HepG2 (cell line): Measurements from ENCODE around the gene RHOC. TPM values are rescaled to one million over a fixed set of nuclear protein-coding genes. Genes with fewer than 3 reads are reported as not detected.

Source experiments
- AGO2 ChIP-seq: fragments of 200-400 bp; formaldehyde crosslinking; optimal IDR thresholded peaks from 2 replicates; pipeline ENCODE3; 2017; ENCODE audit warnings: mild to moderate bottlenecking, low read depth, low read length, moderate library complexity
- FOXM1 ChIP-seq: sonication (generic); formaldehyde crosslinking; IDR thresholded peaks from 2 replicates; pipeline ENCODE4 v1.5.0; 2020; ENCODE audit warnings: missing genetic modification reagents
- HIVEP1 ChIP-seq: sonication (generic); formaldehyde crosslinking; IDR thresholded peaks from 2 replicates; pipeline ENCODE4 v1.4.0; 2020; ENCODE audit warnings: mild to moderate bottlenecking, missing genetic modification reagents
- LCORL ChIP-seq, 2 experiments: fragments of 450-650 bp in 1 of 2; sonication (generic) in 1 of 2; formaldehyde crosslinking in 1 of 2; IDR thresholded peaks; 2 replicates each; pipeline versions ENCODE4 v1.5.0 to v1.6.1; 2017 to 2020; ENCODE audit warnings: antibody characterized with exemption in 1 of 2, missing genetic modification reagents in 1 of 2
- MAFF ChIP-seq: IDR thresholded peaks from 2 replicates; pipeline ENCODE4 v1.6.1; 2011; ENCODE audit warnings: low read depth, low read length, improper control_type of control experiment
- RBFOX2 ChIP-seq: fragments of 200-400 bp; formaldehyde crosslinking; IDR thresholded peaks from 2 replicates; pipeline ENCODE4 v1.6.1; 2017; ENCODE audit warnings: low read depth, mild to moderate bottlenecking, low read length
- SALL2 ChIP-seq: sonication (generic); formaldehyde crosslinking; IDR thresholded peaks from 2 replicates; pipeline ENCODE4 v1.8.1; 2023; ENCODE audit warnings: mild to moderate bottlenecking, missing genetic modification reagents, inconsistent platforms
- SAP130 ChIP-seq: IDR thresholded peaks from 2 replicates; pipeline ENCODE4 v1.6.1; 2016; ENCODE audit warnings: low read depth
- SIX1 ChIP-seq: sonication (generic); formaldehyde crosslinking; IDR thresholded peaks from 2 replicates; pipeline ENCODE4 v1.4.0; 2020; ENCODE audit warnings: missing genetic modification reagents, borderline replicate concordance
- SOX13 ChIP-seq, 3 experiments: fragments of 450-650 bp in 1 of 3; sonication (generic) in 1 of 3; formaldehyde crosslinking in 1 of 3; IDR thresholded peaks in 2 of 3; conservative IDR thresholded peaks in 1 of 3; 2 replicates each; pipeline versions ENCODE4 v1.5.0 to v1.6.1; 2016 to 2020; ENCODE audit warnings: antibody characterized with exemption in 1 of 3, mild to moderate bottlenecking in 1 of 3, missing compliant biosample characterization in 1 of 3, missing genetic modification reagents in 1 of 3, moderate library complexity in 1 of 3
- SP2 ChIP-seq: sonication (generic); formaldehyde crosslinking; IDR thresholded peaks from 2 replicates; pipeline ENCODE4 v1.5.1; 2020; ENCODE audit warnings: mild to moderate bottlenecking, missing genetic modification reagents
- ZMYM4 ChIP-seq: sonication (generic); formaldehyde crosslinking; IDR thresholded peaks from 2 replicates; pipeline ENCODE4 v1.8.1; 2023; ENCODE audit warnings: mild to moderate bottlenecking, missing genetic modification reagents
- ZNF607 ChIP-seq: sonication (generic); formaldehyde crosslinking; IDR thresholded peaks from 2 replicates; pipeline ENCODE4 v1.5.1; 2020; ENCODE audit warnings: missing genetic modification reagents, mild to moderate bottlenecking, borderline replicate concordance
- ZNF629 ChIP-seq: sonication (generic); formaldehyde crosslinking; conservative IDR thresholded peaks from 2 replicates; pipeline ENCODE4 v1.5.0; 2020; ENCODE audit warnings: missing genetic modification reagents
- ZNF737 ChIP-seq: sonication (generic); formaldehyde crosslinking; IDR thresholded peaks from 2 replicates; pipeline ENCODE4 v1.5.0; 2020; ENCODE audit warnings: missing genetic modification reagents, mild to moderate bottlenecking, borderline replicate concordance
- ZNF761 ChIP-seq: sonication (generic); formaldehyde crosslinking; conservative IDR thresholded peaks from 2 replicates; pipeline ENCODE4 v1.4.0; 2020; ENCODE audit warnings: mild to moderate bottlenecking, missing genetic modification reagents
- polyA plus RNA-seq, 8 experiments: library from polyadenylated mRNA; depleted of rRNA in 3 of 8; stranded (reverse) in 7 of 8; unstranded in 1 of 8; fragments of >200 nt; fragmentation: Illumina TruSeq in 4 of 8; extraction: Trizol in 4 of 8; gene quantifications; 2 replicates each; pipeline versions ENCODE4 v1.2.1 to v1.2.3, GENCODE V29; 2011 to 2016; ENCODE audit warnings: low read depth in 4 of 8, missing spikeins in 1 of 8, mixed read lengths in 1 of 8; ENCODE audit not compliant: insufficient read depth in 1 of 8
- total RNA-seq, 5 experiments: library from RNA; depleted of rRNA; stranded (reverse); fragments of >200 nt; fragmentation: Illumina TruSeq; extraction: Trizol; gene quantifications; 2 replicates each; pipeline ENCODE4 v1.2.3, GENCODE V29; 2016; ENCODE audit warnings: low read depth in 1 of 5
- TF ChIP-seq, protein P1 (sequence below): sonication (generic); formaldehyde crosslinking; IDR thresholded peaks from 2 replicates; pipeline ENCODE4 v1.5.1; 2020; ENCODE audit warnings: mild to moderate bottlenecking, missing genetic modification reagents, moderate library complexity
- TF ChIP-seq, protein P2 (sequence below): sonication (generic); formaldehyde crosslinking; IDR thresholded peaks from 2 replicates; pipeline ENCODE4 v1.9.0; 2022; ENCODE audit warnings: missing genetic modification reagents, mild to moderate bottlenecking, borderline replicate concordance
- TF ChIP-seq, protein P3 (sequence below): sonication (generic); formaldehyde crosslinking; IDR thresholded peaks from 2 replicates; pipeline ENCODE4; 2020; ENCODE audit warnings: missing genetic modification reagents, mild to moderate bottlenecking, borderline replicate concordance

Gene RHOC
- total and polyA plus RNA-seq, 2 of the 13 experiments (the other 11 are each of a cell fraction or from before 2014, with no cell fraction given) = 64.3 to 182 TPM

- TF ChIP-seq, protein P1, sequence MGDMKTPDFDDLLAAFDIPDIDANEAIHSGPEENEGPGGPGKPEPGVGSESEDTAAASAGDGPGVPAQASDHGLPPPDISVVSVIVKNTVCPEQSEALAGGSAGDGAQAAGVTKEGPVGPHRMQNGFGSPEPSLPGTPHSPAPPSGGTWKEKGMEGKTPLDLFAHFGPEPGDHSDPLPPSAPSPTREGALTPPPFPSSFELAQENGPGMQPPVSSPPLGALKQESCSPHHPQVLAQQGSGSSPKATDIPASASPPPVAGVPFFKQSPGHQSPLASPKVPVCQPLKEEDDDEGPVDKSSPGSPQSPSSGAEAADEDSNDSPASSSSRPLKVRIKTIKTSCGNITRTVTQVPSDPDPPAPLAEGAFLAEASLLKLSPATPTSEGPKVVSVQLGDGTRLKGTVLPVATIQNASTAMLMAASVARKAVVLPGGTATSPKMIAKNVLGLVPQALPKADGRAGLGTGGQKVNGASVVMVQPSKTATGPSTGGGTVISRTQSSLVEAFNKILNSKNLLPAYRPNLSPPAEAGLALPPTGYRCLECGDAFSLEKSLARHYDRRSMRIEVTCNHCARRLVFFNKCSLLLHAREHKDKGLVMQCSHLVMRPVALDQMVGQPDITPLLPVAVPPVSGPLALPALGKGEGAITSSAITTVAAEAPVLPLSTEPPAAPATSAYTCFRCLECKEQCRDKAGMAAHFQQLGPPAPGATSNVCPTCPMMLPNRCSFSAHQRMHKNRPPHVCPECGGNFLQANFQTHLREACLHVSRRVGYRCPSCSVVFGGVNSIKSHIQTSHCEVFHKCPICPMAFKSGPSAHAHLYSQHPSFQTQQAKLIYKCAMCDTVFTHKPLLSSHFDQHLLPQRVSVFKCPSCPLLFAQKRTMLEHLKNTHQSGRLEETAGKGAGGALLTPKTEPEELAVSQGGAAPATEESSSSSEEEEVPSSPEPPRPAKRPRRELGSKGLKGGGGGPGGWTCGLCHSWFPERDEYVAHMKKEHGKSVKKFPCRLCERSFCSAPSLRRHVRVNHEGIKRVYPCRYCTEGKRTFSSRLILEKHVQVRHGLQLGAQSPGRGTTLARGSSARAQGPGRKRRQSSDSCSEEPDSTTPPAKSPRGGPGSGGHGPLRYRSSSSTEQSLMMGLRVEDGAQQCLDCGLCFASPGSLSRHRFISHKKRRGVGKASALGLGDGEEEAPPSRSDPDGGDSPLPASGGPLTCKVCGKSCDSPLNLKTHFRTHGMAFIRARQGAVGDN = peak; percentile 94
- TF ChIP-seq ZNF761 (CRISPR knock-in tag) = peak; percentile 39; the same call in 1 of the 2 replicates
- 0 out of 2 replicates have a peak, but pooled peaks have one; percentile 25 for TF ChIP-seq ZNF607 (CRISPR knock-in tag)
- TF ChIP-seq SOX13 (IDR thresholded peaks at IDR 0.05) = no peak
- 0 out of 4 replicates have a peak, but pooled peaks of 1 of the 2 experiments have one; percentile 26 for TF ChIP-seq SOX13 (CRISPR knock-in tag; conservative IDR thresholded peaks at IDR 0.05 in 1 of 2, IDR thresholded peaks at IDR 0.05 in 1 of 2)
- TF ChIP-seq FOXM1 (CRISPR knock-in tag) = no peak
- TF ChIP-seq, protein P2, sequence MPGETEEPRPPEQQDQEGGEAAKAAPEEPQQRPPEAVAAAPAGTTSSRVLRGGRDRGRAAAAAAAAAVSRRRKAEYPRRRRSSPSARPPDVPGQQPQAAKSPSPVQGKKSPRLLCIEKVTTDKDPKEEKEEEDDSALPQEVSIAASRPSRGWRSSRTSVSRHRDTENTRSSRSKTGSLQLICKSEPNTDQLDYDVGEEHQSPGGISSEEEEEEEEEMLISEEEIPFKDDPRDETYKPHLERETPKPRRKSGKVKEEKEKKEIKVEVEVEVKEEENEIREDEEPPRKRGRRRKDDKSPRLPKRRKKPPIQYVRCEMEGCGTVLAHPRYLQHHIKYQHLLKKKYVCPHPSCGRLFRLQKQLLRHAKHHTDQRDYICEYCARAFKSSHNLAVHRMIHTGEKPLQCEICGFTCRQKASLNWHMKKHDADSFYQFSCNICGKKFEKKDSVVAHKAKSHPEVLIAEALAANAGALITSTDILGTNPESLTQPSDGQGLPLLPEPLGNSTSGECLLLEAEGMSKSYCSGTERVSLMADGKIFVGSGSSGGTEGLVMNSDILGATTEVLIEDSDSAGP = peak; percentile 48; the same call in 1 of the 2 replicates
- TF ChIP-seq ZNF737 (CRISPR knock-in tag) = no peak
- peak; percentile 31 for TF ChIP-seq AGO2
- peak; percentile 87 for TF ChIP-seq SIX1
- TF ChIP-seq MAFF = no peak
- peak; percentile 29; the same call in 1 of the 2 replicates for TF ChIP-seq RBFOX2
- TF ChIP-seq ZNF629 (CRISPR knock-in tag) = peak; percentile 46; the same call in 1 of the 2 replicates
- 0 out of 2 replicates have a peak, but pooled peaks have one; percentile 63 for TF ChIP-seq HIVEP1 (CRISPR knock-in tag)
- no peak for TF ChIP-seq LCORL (IDR thresholded peaks at IDR 0.05)
- peak; percentile 62; the same call in 1 of the 2 replicates for TF ChIP-seq LCORL (CRISPR knock-in tag; IDR thresholded peaks at IDR 0.05)
- peak; percentile 44; the same call in 1 of the 2 replicates for TF ChIP-seq ZMYM4
- peak; percentile 30; the same call in 1 of the 2 replicates for TF ChIP-seq SP2
- TF ChIP-seq SAP130 (CRISPR knock-in tag) = peak; percentile 79
- TF ChIP-seq, protein P3, sequence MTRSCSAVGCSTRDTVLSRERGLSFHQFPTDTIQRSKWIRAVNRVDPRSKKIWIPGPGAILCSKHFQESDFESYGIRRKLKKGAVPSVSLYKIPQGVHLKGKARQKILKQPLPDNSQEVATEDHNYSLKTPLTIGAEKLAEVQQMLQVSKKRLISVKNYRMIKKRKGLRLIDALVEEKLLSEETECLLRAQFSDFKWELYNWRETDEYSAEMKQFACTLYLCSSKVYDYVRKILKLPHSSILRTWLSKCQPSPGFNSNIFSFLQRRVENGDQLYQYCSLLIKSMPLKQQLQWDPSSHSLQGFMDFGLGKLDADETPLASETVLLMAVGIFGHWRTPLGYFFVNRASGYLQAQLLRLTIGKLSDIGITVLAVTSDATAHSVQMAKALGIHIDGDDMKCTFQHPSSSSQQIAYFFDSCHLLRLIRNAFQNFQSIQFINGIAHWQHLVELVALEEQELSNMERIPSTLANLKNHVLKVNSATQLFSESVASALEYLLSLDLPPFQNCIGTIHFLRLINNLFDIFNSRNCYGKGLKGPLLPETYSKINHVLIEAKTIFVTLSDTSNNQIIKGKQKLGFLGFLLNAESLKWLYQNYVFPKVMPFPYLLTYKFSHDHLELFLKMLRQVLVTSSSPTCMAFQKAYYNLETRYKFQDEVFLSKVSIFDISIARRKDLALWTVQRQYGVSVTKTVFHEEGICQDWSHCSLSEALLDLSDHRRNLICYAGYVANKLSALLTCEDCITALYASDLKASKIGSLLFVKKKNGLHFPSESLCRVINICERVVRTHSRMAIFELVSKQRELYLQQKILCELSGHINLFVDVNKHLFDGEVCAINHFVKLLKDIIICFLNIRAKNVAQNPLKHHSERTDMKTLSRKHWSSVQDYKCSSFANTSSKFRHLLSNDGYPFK = no peak
- TF ChIP-seq SALL2 (CRISPR knock-in tag) = peak; percentile 65; the same call in 1 of the 2 replicates
Measured at GRCh38 chr1:112704934-112705627, 1.8 kb downstream of the RHOC start (continued).
